HEK293 (cell line): Measurements from ENCODE around the gene SPATA21.

Experiments used
- BCL11A ChIP-seq: fragments of 450-650 bp; formaldehyde crosslinking; IDR thresholded peaks from 2 replicates; pipeline ENCODE4 v1.5.1; 2016; ENCODE audit warnings: low read depth, missing biosample characterization, missing genetic modification characterization
- GLI2 ChIP-seq: fragments of 450-650 bp; formaldehyde crosslinking; IDR thresholded peaks from 2 replicates; pipeline ENCODE4; 2017; ENCODE audit warnings: missing biosample characterization, missing genetic modification characterization, low read depth, borderline replicate concordance
- PRDM10 ChIP-seq: fragments of 450-650 bp; formaldehyde crosslinking; IDR thresholded peaks from 2 replicates; pipeline ENCODE4 v1.5.1; 2016; ENCODE audit warnings: missing biosample characterization, missing genetic modification characterization
- ZBTB44 ChIP-seq: fragments of 450-650 bp; IDR thresholded peaks from 2 replicates; pipeline ENCODE4 v1.5.1; 2018; ENCODE audit warnings: missing biosample characterization, mild to moderate bottlenecking, missing genetic modification characterization
- ZFHX2 ChIP-seq: fragments of 450-650 bp; formaldehyde crosslinking; conservative IDR thresholded peaks from 2 replicates; pipeline ENCODE4 v1.5.1; 2016; ENCODE audit warnings: missing biosample characterization, missing genetic modification characterization
- ZNF175 ChIP-seq: fragments of 450-650 bp; formaldehyde crosslinking; IDR thresholded peaks from 2 replicates; pipeline ENCODE4 v1.5.1; 2016; ENCODE audit warnings: missing biosample characterization, missing genetic modification characterization
- ZNF19 ChIP-seq: fragments of 450-650 bp; formaldehyde crosslinking; IDR thresholded peaks from 2 replicates; pipeline ENCODE4; 2016; ENCODE audit warnings: missing biosample characterization, missing genetic modification characterization, low read depth
- ZNF239 ChIP-seq: fragments of 450-650 bp; formaldehyde crosslinking; IDR thresholded peaks from 2 replicates; pipeline ENCODE4 v1.5.1; 2016; ENCODE audit warnings: missing biosample characterization, missing genetic modification characterization
- ZNF248 ChIP-seq: fragments of 450-650 bp; formaldehyde crosslinking; IDR thresholded peaks from 2 replicates; pipeline ENCODE4 v1.5.1; 2017; ENCODE audit warnings: missing biosample characterization, missing genetic modification characterization
- ZNF366 ChIP-seq: fragments of 450-650 bp; formaldehyde crosslinking; conservative IDR thresholded peaks from 2 replicates; pipeline ENCODE4 v1.5.1; 2016; ENCODE audit warnings: missing biosample characterization, missing genetic modification characterization
- ZNF473 ChIP-seq: fragments of 450-650 bp; formaldehyde crosslinking; IDR thresholded peaks from 2 replicates; pipeline ENCODE4 v1.5.1; 2017; ENCODE audit warnings: missing biosample characterization, missing genetic modification characterization
- ZNF558 ChIP-seq: fragments of 450-650 bp; formaldehyde crosslinking; IDR thresholded peaks from 2 replicates; pipeline ENCODE4 v1.5.1; 2016; ENCODE audit warnings: missing biosample characterization, missing genetic modification characterization
- ZNF561 ChIP-seq: fragments of 450-650 bp; IDR thresholded peaks from 2 replicates; pipeline ENCODE4 v1.5.1; 2018; ENCODE audit warnings: missing biosample characterization, missing genetic modification characterization, borderline replicate concordance
- ZNF610 ChIP-seq: fragments of 450-650 bp; formaldehyde crosslinking; IDR thresholded peaks from 2 replicates; pipeline ENCODE4 v1.5.1; 2016; ENCODE audit warnings: missing biosample characterization, missing genetic modification characterization, borderline replicate concordance
- ZNF654 ChIP-seq: fragments of 450-650 bp; formaldehyde crosslinking; IDR thresholded peaks from 2 replicates; pipeline ENCODE4 v1.5.1; 2016; ENCODE audit warnings: low read depth, missing biosample characterization, missing genetic modification characterization
- ZNF664 ChIP-seq: fragments of 450-650 bp; formaldehyde crosslinking; IDR thresholded peaks from 2 replicates; pipeline ENCODE4 v1.5.1; 2016; ENCODE audit warnings: missing biosample characterization, missing genetic modification characterization
- ZNF707 ChIP-seq: fragments of 450-650 bp; formaldehyde crosslinking; IDR thresholded peaks from 2 replicates; pipeline ENCODE4 v1.5.1; 2016; ENCODE audit warnings: missing biosample characterization, missing genetic modification characterization
- ZNF768 ChIP-seq: fragments of 450-650 bp; formaldehyde crosslinking; IDR thresholded peaks from 2 replicates; pipeline ENCODE4 v1.5.1; 2018; ENCODE audit warnings: missing biosample characterization, mild to moderate bottlenecking, missing genetic modification characterization
- ZNF777 ChIP-seq: fragments of 450-650 bp; formaldehyde crosslinking; IDR thresholded peaks from 2 replicates; pipeline ENCODE4 v1.5.1; 2017; ENCODE audit warnings: missing biosample characterization, missing genetic modification characterization, borderline replicate concordance
- ZSCAN23 ChIP-seq: fragments of 450-650 bp; formaldehyde crosslinking; IDR thresholded peaks from 2 replicates; pipeline ENCODE4 v1.5.1; 2016; ENCODE audit warnings: missing biosample characterization, missing genetic modification characterization
- ZSCAN4 ChIP-seq: fragments of 450-650 bp; formaldehyde crosslinking; IDR thresholded peaks from 2 replicates; pipeline ENCODE4 v1.5.1; 2017; ENCODE audit warnings: missing biosample characterization, missing genetic modification characterization
- TF ChIP-seq, protein P1 (sequence below): fragments of 450-650 bp; formaldehyde crosslinking; IDR thresholded peaks from 2 replicates; pipeline ENCODE4 v1.5.1; 2017; ENCODE audit warnings: missing biosample characterization, missing genetic modification characterization
- TF ChIP-seq, protein P2 (sequence below): fragments of 450-650 bp; formaldehyde crosslinking; IDR thresholded peaks from 2 replicates; pipeline ENCODE4 v1.5.1; 2016; ENCODE audit warnings: missing biosample characterization, missing genetic modification characterization
- TF ChIP-seq, protein P3 (sequence below): fragments of 450-650 bp; formaldehyde crosslinking; IDR thresholded peaks from 2 replicates; pipeline ENCODE4; 2016; ENCODE audit warnings: missing biosample characterization, missing genetic modification characterization

Gene SPATA21

DNA sequence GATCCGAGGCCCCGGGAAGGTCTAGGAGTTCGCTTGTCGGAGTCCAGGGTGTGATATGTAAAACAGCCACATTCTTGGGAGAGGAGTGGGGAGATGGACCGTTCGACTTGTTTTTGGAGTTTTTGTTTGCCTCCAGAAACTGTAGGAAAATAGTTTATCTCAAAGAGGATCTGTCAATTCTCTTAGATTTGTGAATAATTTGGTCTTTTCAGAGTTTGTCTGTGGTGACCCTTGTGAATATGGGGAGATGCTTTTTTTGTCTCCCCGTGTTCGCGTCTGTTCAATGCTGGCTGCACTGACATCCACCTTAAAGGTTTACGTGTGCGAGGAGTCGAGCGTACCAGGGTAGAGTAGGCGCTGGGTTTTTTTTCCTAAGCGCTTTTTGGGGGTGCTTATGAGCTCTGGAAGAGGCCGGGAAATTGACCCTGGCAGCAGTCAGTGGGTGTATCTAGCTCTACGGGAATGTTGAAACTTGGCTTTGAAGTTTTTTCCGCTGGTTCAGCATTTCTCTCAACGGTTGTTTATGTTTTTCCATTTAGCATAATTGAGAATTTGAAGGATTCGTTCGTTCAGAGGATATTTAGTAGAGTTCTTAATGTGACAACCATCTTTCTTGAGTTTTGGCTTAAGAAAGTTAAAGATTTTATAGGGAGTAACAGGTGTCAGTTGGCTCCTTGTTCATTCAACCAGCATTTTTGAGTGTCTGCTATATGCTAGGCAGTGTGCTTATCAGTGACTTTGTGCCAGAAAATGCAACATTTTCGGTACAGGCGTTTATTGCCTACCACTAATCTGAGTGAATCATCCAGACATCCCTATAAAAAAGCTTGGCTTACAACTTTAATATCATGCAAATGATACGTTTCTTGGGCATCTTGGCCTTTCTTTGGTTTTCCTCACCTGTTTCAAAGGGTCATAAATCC is 69.0 kb downstream of the SPATA21 start (continued):
- TF ChIP-seq ZNF239 (tag by site-specific recombination) (peak; percentile 81; the same call in 1 of the 2 replicates), ZNF473 (tag by site-specific recombination) (no peak), ZNF561 (tag by site-specific recombination) (no peak), ZNF248 (tag by site-specific recombination) (no peak), ZFHX2 (tag by site-specific recombination) (peak; percentile 31; the same call in 1 of the 2 replicates), ZSCAN4 (no peak), ZNF366 (tag by site-specific recombination) (no peak), ZNF777 (tag by site-specific recombination) (no peak), ZSCAN23 (tag by site-specific recombination) (no peak), GLI2 (tag by site-specific recombination) (no peak), BCL11A (tag by site-specific recombination) (no peak), ZNF558 (tag by site-specific recombination) (no peak), ZNF664 (tag by site-specific recombination) (no peak), ZNF175 (tag by site-specific recombination) (no peak), ZNF654 (no peak), ZNF19 (tag by site-specific recombination) (no peak), ZBTB44 (tag by site-specific recombination) (peak; percentile 45; the same call in 1 of the 2 replicates), PRDM10 (tag by site-specific recombination) (peak; percentile 33; the same call in 1 of the 2 replicates), ZNF768 (tag by site-specific recombination) (no peak), ZNF610 (no peak), ZNF707 (tag by site-specific recombination) (no peak)
- TF ChIP-seq, protein P1, sequence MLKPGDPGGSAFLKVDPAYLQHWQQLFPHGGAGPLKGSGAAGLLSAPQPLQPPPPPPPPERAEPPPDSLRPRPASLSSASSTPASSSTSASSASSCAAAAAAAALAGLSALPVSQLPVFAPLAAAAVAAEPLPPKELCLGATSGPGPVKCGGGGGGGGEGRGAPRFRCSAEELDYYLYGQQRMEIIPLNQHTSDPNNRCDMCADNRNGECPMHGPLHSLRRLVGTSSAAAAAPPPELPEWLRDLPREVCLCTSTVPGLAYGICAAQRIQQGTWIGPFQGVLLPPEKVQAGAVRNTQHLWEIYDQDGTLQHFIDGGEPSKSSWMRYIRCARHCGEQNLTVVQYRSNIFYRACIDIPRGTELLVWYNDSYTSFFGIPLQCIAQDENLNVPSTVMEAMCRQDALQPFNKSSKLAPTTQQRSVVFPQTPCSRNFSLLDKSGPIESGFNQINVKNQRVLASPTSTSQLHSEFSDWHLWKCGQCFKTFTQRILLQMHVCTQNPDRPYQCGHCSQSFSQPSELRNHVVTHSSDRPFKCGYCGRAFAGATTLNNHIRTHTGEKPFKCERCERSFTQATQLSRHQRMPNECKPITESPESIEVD (tag by site-specific recombination): peak; percentile 53; the same call in 1 of the 2 replicates
- TF ChIP-seq, protein P2, sequence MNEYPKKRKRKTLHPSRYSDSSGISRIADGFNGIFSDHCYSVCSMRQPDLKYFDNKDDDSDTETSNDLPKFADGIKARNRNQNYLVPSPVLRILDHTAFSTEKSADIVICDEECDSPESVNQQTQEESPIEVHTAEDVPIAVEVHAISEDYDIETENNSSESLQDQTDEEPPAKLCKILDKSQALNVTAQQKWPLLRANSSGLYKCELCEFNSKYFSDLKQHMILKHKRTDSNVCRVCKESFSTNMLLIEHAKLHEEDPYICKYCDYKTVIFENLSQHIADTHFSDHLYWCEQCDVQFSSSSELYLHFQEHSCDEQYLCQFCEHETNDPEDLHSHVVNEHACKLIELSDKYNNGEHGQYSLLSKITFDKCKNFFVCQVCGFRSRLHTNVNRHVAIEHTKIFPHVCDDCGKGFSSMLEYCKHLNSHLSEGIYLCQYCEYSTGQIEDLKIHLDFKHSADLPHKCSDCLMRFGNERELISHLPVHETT (tag by site-specific recombination): no peak
- TF ChIP-seq, protein P3, sequence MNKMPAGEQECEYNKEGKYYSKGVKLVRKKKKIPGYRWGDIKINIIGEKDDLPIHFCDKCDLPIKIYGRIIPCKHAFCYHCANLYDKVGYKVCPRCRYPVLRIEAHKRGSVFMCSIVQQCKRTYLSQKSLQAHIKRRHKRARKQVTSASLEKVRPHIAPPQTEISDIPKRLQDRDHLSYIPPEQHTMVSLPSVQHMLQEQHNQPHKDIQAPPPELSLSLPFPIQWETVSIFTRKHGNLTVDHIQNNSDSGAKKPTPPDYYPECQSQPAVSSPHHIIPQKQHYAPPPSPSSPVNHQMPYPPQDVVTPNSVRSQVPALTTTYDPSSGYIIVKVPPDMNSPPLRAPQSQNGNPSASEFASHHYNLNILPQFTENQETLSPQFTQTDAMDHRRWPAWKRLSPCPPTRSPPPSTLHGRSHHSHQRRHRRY (tag by site-specific recombination): no peak
